ENCODE measurements around the gene RNASE11. TPM values are rescaled to one million over a fixed set of nuclear protein-coding genes. Genes with fewer than 3 reads are reported as not detected.
A peak's percentile ranks its signal among the peaks of the same experiment; 100 is the strongest.

Gene RNASE11
- total RNA-seq, 6 experiments from 2014 or later, result not detected

- DNase-seq (peak; percentile 75 to 82 (median 79)), ATAC-seq (peak; percentile 80 to 87 (median 82))
- H3K9me3 ChIP-seq, result no peaks in the 10 kb centered on the region
- intact Hi-C loops (cut with DNase I), result loop anchor here in 1 of 2 donors (10.0 kb wide), 1 partner anchor 71 kb away; the partner anchor contains the start of genes ANG and RNASE4
- H3K36me3 ChIP-seq, result no peaks in the 10 kb centered on the region
- peak overlapping the region in 2 of 3 donors; percentile 11 to 36 for H3K27ac ChIP-seq
- H3K27me3 ChIP-seq, result no peaks in the 10 kb centered on the region
- peaks cover 0 to 11% (median 0%) of the 10 kb centered on the region in 4 donors for H3K4me1 ChIP-seq
- TF ChIP-seq POLR2A (IDR thresholded peaks at IDR 0.05), result no peak
- TF ChIP-seq, protein P1, sequence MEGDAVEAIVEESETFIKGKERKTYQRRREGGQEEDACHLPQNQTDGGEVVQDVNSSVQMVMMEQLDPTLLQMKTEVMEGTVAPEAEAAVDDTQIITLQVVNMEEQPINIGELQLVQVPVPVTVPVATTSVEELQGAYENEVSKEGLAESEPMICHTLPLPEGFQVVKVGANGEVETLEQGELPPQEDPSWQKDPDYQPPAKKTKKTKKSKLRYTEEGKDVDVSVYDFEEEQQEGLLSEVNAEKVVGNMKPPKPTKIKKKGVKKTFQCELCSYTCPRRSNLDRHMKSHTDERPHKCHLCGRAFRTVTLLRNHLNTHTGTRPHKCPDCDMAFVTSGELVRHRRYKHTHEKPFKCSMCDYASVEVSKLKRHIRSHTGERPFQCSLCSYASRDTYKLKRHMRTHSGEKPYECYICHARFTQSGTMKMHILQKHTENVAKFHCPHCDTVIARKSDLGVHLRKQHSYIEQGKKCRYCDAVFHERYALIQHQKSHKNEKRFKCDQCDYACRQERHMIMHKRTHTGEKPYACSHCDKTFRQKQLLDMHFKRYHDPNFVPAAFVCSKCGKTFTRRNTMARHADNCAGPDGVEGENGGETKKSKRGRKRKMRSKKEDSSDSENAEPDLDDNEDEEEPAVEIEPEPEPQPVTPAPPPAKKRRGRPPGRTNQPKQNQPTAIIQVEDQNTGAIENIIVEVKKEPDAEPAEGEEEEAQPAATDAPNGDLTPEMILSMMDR (IDR thresholded peaks at IDR 0.05), result peak; percentile 58 to 94 (median 72)
- H3K4me3 ChIP-seq, result peak overlapping the region; percentile 14 to 36 (median 29)
- WGBS (ENCODE audit: insufficient coverage, low coverage, low lambda C conversion rate, missing lambda C conversion rate), result under 1% methylated on average over 27 of the region's 34 CpGs
Observed at GRCh38 chr14:20613094-20614037, 25.6 kb upstream of the RNASE11 start.

DNA sequence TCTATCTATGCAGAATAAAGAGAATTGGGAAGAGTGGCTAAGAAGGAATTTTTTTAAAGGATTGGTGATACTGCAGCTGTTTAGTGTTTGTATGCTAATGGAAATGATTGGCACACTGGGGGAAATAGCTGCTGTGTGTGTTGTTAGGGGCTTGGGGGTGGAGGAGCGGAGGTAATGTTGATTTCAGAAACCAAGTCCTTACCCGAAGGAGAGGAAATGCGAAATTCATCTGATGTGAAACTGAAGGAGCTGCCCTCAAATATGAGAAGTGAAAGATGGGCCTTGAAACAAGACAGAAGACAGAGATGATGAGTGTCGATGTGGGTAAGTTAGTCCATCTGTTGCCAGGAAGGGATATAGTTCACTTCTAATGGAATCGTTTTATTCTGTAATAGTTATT, 24.6 kb upstream of the RNASE11 start:
- 35% methylated on average over 5 of the region's 5 CpGs for WGBS (ENCODE audit: insufficient coverage, low coverage, low lambda C conversion rate, missing lambda C conversion rate)
- intact Hi-C loops (cut with DNase I), result loop anchor here in 1 of 2 donors (10.0 kb wide), 1 partner anchor 72 kb away; the partner anchor contains the start of genes ANG and RNASE4

DNA sequence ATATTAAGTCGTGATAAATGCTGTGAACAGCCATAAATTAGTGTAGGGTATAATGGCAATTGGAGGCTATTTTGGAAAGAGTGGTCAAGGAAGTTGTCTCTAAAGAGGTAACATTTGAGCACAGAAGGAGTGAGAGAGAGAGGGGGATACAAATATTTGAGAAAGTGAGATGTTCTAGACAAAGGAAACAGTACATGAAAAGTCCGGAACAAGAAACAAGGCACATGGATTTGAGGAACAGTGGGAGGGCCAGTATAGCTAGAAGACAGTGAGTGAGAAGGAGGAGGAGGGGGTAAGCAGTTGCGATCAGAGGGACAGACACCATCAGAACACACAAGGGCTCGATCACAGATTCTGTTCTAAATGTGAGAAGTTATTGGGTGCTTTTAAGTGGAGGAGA, 23.5 kb upstream of the RNASE11 start:
- DNase-seq, result no peak
- no peaks in the 10 kb centered on the region for H3K27me3 ChIP-seq
- intact Hi-C loops (cut with DNase I), result loop anchor here in 1 of 2 donors (10.0 kb wide), 1 partner anchor 74 kb away; the partner anchor contains the start of genes ANG and RNASE4
- no peak for TF ChIP-seq POLR2A (IDR thresholded peaks at IDR 0.05)
- TF ChIP-seq, protein P1 (IDR thresholded peaks at IDR 0.05), result no peak
- no peaks in the 10 kb centered on the region for H3K36me3 ChIP-seq
- WGBS (ENCODE audit: insufficient coverage, low coverage, low lambda C conversion rate, missing lambda C conversion rate), result 50% methylated on average over 3 of the region's 4 CpGs
- H3K4me3 ChIP-seq, result no peak overlapping the region
- H3K9me3 ChIP-seq, result no peaks in the 10 kb centered on the region
- peaks cover 0 to 19% (median 0%) of the 10 kb centered on the region in 4 donors for H3K4me1 ChIP-seq
- no peak overlapping the region for H3K27ac ChIP-seq
- ATAC-seq, result no peak

More for the DNA sequence above, 24.6 kb upstream of the RNASE11 start:
- ATAC-seq (no peak), DNase-seq (no peak)
- no peaks in the 10 kb centered on the region for H3K36me3 ChIP-seq
- H3K27me3 ChIP-seq, result no peaks in the 10 kb centered on the region
- H3K27ac ChIP-seq, result no peak overlapping the region
- H3K4me3 ChIP-seq, result no peak overlapping the region
- no peaks in the 10 kb centered on the region for H3K9me3 ChIP-seq
- no peak for TF ChIP-seq POLR2A (IDR thresholded peaks at IDR 0.05)
- TF ChIP-seq, protein P1 (IDR thresholded peaks at IDR 0.05), result no peak
- H3K4me1 ChIP-seq, result peaks cover 0 to 11% (median 0%) of the 10 kb centered on the region in 4 donors

DNA sequence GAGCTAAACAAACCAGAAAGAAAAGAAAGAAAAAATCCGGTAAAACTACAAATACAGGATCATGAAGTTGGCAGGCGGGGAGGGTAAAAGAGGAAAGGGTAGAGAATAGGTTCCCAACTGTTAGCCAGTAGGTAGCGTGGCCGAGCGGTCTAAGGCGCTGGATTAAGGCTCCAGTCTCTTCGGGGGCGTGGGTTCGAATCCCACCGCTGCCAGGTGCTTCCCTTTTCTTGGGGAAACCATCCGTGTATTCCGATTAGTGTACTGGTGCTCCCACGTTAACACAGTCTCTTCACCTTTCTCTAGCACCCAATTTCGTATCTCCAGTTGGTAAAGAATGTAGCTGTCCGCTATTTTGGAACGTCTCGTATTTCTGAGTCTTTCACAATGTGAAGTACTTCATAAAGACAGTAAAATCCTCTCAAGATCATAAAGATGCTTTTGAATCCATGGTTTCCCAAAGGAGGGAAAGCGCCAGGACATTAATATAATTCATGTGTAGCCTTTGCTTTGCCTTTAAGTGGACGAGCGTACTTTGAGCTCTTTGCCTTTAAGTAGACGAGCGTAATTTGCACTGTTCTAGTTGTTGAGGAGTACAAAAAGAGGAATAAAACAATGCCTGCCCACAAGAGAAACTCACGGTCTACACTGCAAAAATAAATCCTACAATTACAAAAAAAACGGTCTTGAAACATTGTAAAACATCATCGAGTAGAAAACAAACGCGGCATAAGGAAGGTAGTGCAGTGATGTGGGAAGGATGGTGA, 22.4 kb upstream of the RNASE11 start:
- H3K9me3 ChIP-seq, result no peaks in the 10 kb centered on the region
- no peaks in the 10 kb centered on the region for H3K36me3 ChIP-seq
- peaks cover 0 to 24% (median 0%) of the 10 kb centered on the region in 4 donors for H3K4me1 ChIP-seq
- DNase-seq, result peak; percentile 82 to 86 (median 83)
- ATAC-seq, result peak; percentile 49 to 71 (median 57)
- 7% methylated on average over 27 of the region's 27 CpGs for WGBS (ENCODE audit: insufficient coverage, low coverage, low lambda C conversion rate, missing lambda C conversion rate)
- peak overlapping the region; percentile 78 to 85 (median 82) for H3K4me3 ChIP-seq
- peak overlapping the region in 2 of 3 donors; percentile 17 to 47 for H3K27ac ChIP-seq
- no peaks in the 10 kb centered on the region for H3K27me3 ChIP-seq
- intact Hi-C loops (cut with DNase I), result loop anchor here in 1 of 2 donors (10.0 kb wide), 1 partner anchor 75 kb away; the partner anchor contains the start of genes ANG and RNASE4
- TF ChIP-seq POLR2A (IDR thresholded peaks at IDR 0.05), result no peak
- TF ChIP-seq, protein P1 (IDR thresholded peaks at IDR 0.05), result no peak
